ENCODE measurements around the gene HBB.

Gene HBB

GRCh38 chr11:5200582-5200981 is 26.3 kb downstream of the HBB start, which contains the start of gene OR51V1:
TSS of gene OR51V1 (minus strand) at chr11:5200682. CDS start at chr11:5200682, 0 bp downstream.
- TF ChIP-seq CTCF (IDR thresholded peaks at IDR 0.05; ENCODE audit: borderline replicate concordance, insufficient read depth, low read depth, low read length): no peak
- H3K4me3 ChIP-seq (ENCODE audit: low read depth, low read length): no peak within 1 kb of the TSS

- no peak for TF ChIP-seq CTCF (IDR thresholded peaks at IDR 0.05; ENCODE audit: borderline replicate concordance, insufficient read depth, low read depth, low read length)
- no peak overlapping the region for H3K4me3 ChIP-seq (ENCODE audit: low read depth, low read length)
These were observed 28.6 kb downstream of the HBB start for GRCh38 chr11:5198285-5198684.

- no peak overlapping the region for H3K4me3 ChIP-seq (ENCODE audit: low read depth, low read length)
- TF ChIP-seq CTCF (IDR thresholded peaks at IDR 0.05; ENCODE audit: borderline replicate concordance, insufficient read depth, low read depth, low read length): no peak
These were observed 29.3 kb downstream of the HBB start for GRCh38 chr11:5197536-5197935.

GRCh38 chr11:5196731-5197130 is 30.1 kb downstream of the HBB start:
- no peak for TF ChIP-seq CTCF (IDR thresholded peaks at IDR 0.05; ENCODE audit: borderline replicate concordance, insufficient read depth, low read depth, low read length)
- no peak overlapping the region for H3K4me3 ChIP-seq (ENCODE audit: low read depth, low read length)

GRCh38 chr11:5196067-5196466 is 30.8 kb downstream of the HBB start:
- H3K4me3 ChIP-seq (ENCODE audit: low read depth, low read length): no peak overlapping the region
- TF ChIP-seq CTCF (IDR thresholded peaks at IDR 0.05; ENCODE audit: borderline replicate concordance, insufficient read depth, low read depth, low read length): no peak

- no peak for TF ChIP-seq CTCF (IDR thresholded peaks at IDR 0.05; ENCODE audit: borderline replicate concordance, insufficient read depth, low read depth, low read length)
- no peak overlapping the region for H3K4me3 ChIP-seq (ENCODE audit: low read depth, low read length)
These were observed 34.1 kb downstream of the HBB start for GRCh38 chr11:5192738-5193137.

- TF ChIP-seq CTCF (IDR thresholded peaks at IDR 0.05; ENCODE audit: borderline replicate concordance, insufficient read depth, low read depth, low read length): no peak
- no peak overlapping the region for H3K4me3 ChIP-seq (ENCODE audit: low read depth, low read length)
These were observed 38.7 kb downstream of the HBB start for GRCh38 chr11:5188201-5188600.

All from GM12875 (cell line).